DND-41 (cell line): ENCODE data around the gene PIAS1.
"Not testable (repeated sequence)": the region's sequence is repeated elsewhere in the genome, so short reads cannot be mapped to it uniquely, and the experiment has no call there.

Experiments used
- ATAC-seq: fragments of 200-7000 bp; cut with Tn5 transposase; 3 replicates; pipeline ENCODE4 v1.9.1; 2021; ENCODE audit warnings: low read depth; ENCODE audit not compliant: insufficient read depth
- DNase-seq: peaks from one replicate; pipeline ENCODE4 v3.0.0-alpha.2; 2020
- H2AFZ ChIP-seq: 2 replicates; pipeline ENCODE4 v1.6.0; 2012; ENCODE audit warnings: low read depth, low read length
- H3K27ac ChIP-seq: 2 replicates; pipeline ENCODE4 v1.5.1; 2012; ENCODE audit warnings: low read length, inconsistent platforms
- H3K27me3 ChIP-seq: fragments of 200-600 bp; sonication (generic); 2 replicates; pipeline ENCODE4 v1.6.0; 2012; ENCODE audit warnings: low read length, mild to moderate bottlenecking, inconsistent platforms; ENCODE audit not compliant: insufficient read depth, poor library complexity
- H3K36me3 ChIP-seq: 2 replicates; pipeline ENCODE4 v1.5.1; 2012; ENCODE audit warnings: low read length, inconsistent platforms; ENCODE audit not compliant: insufficient read depth
- H3K4me1 ChIP-seq: 2 replicates; pipeline ENCODE4 v1.5.1; 2012; ENCODE audit warnings: mild to moderate bottlenecking, low read length; ENCODE audit not compliant: insufficient read depth
- H3K4me2 ChIP-seq: 2 replicates; pipeline ENCODE4 v1.6.0; 2012; ENCODE audit warnings: mild to moderate bottlenecking, moderate library complexity, low read length, inconsistent platforms; ENCODE audit not compliant: insufficient read depth
- H3K4me3 ChIP-seq, 2 experiments: fragments of 200-600 bp in 1 of 2; shearing (Covaris generic) in 1 of 2; 2 replicates each; pipeline ENCODE4 v1.5.1; 2012 to 2016; ENCODE audit warnings: inconsistent platforms in 2 of 2, low read length in 2 of 2, mild to moderate bottlenecking in 2 of 2, low read depth in 1 of 2, moderate library complexity in 1 of 2
- H3K79me2 ChIP-seq: 2 replicates; pipeline ENCODE4 v1.6.0; 2012; ENCODE audit warnings: low read length, inconsistent platforms; ENCODE audit not compliant: insufficient read depth
- H3K9ac ChIP-seq: 2 replicates; pipeline ENCODE4 v1.6.0; 2012; ENCODE audit warnings: low read depth, mild to moderate bottlenecking, inconsistent platforms, low read length, moderate library complexity
- H3K9me3 ChIP-seq: 2 replicates; pipeline ENCODE4 v1.5.1; 2012; ENCODE audit warnings: low read length, moderate library complexity, mild to moderate bottlenecking, inconsistent platforms; ENCODE audit not compliant: insufficient read depth, severe bottlenecking
- H4K20me1 ChIP-seq: 2 replicates; pipeline ENCODE4 v1.6.0; 2012; ENCODE audit warnings: low read length; ENCODE audit not compliant: insufficient read depth
- CTCF ChIP-seq: IDR thresholded peaks from 2 replicates; pipeline ENCODE4 v1.5.1; 2012; ENCODE audit warnings: borderline replicate concordance, low read length, moderate library complexity, mild to moderate bottlenecking; ENCODE audit not compliant: poor library complexity, severe bottlenecking; ENCODE audit errors: extremely low read depth
- EZH2 ChIP-seq: IDR thresholded peaks from 3 replicates; pipeline ENCODE4 v1.6.1; 2012; ENCODE audit warnings: borderline replicate concordance, low read depth, mild to moderate bottlenecking, moderate library complexity, low read length, inconsistent platforms; ENCODE audit not compliant: severe bottlenecking

PIAS1 gene

DNA sequence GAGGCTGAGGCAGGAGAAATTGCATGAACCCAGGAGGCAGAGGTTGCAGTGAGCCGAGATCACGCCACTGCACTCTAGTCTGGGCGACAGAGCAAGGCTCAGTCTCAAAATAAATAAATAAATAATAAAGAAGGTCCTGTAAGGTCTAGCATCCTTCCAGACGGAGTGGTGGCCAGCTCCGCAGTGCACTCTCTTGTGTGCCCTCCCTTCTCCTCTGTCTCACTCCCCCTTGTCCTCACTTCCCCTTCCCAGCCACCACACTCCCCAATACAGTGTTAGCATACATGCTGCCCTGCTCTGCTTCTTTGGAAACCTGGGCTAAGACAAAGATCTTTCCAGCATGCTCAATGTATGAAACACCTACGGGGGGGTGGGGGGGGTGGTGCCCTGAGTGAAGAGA, 178.8 kb downstream of the PIAS1 start:
- Histone ChIP-seq H3K9me3 (no peaks in the 10 kb centered on the region), H3K27ac (no peak overlapping the region), H3K27me3 (no peaks in the 10 kb centered on the region), H3K79me2 (peaks cover 13% of the 10 kb centered on the region), H3K4me3 (no peak overlapping the region), H3K4me1 (peaks cover 21% of the 10 kb centered on the region), H3K36me3 (no peaks in the 10 kb centered on the region; the same call in 1 of the 2 replicates), H3K4me2 (no peak overlapping the region), H2AFZ (no peak overlapping the region), H4K20me1 (0 out of 2 replicates have a peak, but pooled peaks cover 4% of the 10 kb centered on the region), H3K9ac (no peak overlapping the region)
- TF ChIP-seq CTCF = no peak
- no peak for TF ChIP-seq EZH2
- DNase-seq = no peak
- no peak for ATAC-seq

DNA sequence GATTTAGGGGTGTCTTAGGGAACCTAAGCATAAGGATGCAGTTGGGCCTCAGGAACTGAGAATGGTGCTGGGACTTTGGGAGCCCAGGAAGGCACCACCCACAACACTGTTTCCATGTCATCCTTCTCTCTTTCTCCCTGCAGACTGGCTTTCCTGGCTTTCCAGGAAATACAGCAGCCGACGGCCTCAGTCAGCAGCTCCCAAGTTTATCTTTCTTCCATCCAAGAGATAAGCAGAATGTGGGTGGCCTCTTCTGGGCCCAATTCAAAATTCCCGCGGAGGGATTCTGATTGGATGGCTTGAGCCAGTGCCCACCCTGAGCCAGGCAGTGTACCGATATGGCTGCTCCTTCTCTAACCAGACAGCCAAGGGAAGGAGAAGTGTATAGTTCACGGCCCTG, 179.9 kb downstream of the PIAS1 start:
- peaks cover 1% of the 10 kb centered on the region for H3K79me2 ChIP-seq
- H2AFZ ChIP-seq = no peak overlapping the region
- TF ChIP-seq CTCF (no peak), EZH2 (no peak)
- H3K4me3 ChIP-seq = no peak overlapping the region
- no peak overlapping the region for H3K27ac ChIP-seq
- ATAC-seq (no peak), DNase-seq (no peak)
- peaks cover 14% of the 10 kb centered on the region for H3K4me1 ChIP-seq
- no peaks in the 10 kb centered on the region for H3K36me3 ChIP-seq
- no peaks in the 10 kb centered on the region for H3K27me3 ChIP-seq
- H3K9me3 ChIP-seq = no peaks in the 10 kb centered on the region
- no peak overlapping the region for H3K4me2 ChIP-seq
- no peak overlapping the region for H3K9ac ChIP-seq
- H4K20me1 ChIP-seq = no peaks in the 10 kb centered on the region

- H3K36me3 ChIP-seq, DNase-seq, H3K27ac ChIP-seq, H3K4me2 ChIP-seq, H2AFZ ChIP-seq, H3K9me3 ChIP-seq, H3K4me3 ChIP-seq, H3K79me2 ChIP-seq, H3K9ac ChIP-seq, H3K27me3 ChIP-seq, ATAC-seq, H4K20me1 ChIP-seq: not testable (repeated sequence)
- H3K4me1 ChIP-seq = peaks cover 14% of the 10 kb centered on the region
These were observed 180.4 kb downstream of the PIAS1 start for GRCh38 chr15:68234520-68234919.

GRCh38 chr15:68235022-68235421, 180.9 kb downstream of the PIAS1 start:
- Histone ChIP-seq H3K9ac (no peak overlapping the region), H3K27ac (no peak overlapping the region), H2AFZ (no peak overlapping the region), H3K4me2 (no peak overlapping the region), H3K36me3 (no peaks in the 10 kb centered on the region), H3K4me3 (no peak overlapping the region), H3K9me3 (no peaks in the 10 kb centered on the region), H3K79me2 (no peaks in the 10 kb centered on the region), H3K4me1 (peaks cover 10% of the 10 kb centered on the region), H3K27me3 (no peaks in the 10 kb centered on the region), H4K20me1 (no peaks in the 10 kb centered on the region)
- ATAC-seq (no peak), DNase-seq (no peak)
- no peak for TF ChIP-seq CTCF
